SJSA1 (cell line): ENCODE data around the gene JMJD7. TPM values are rescaled to one million over a fixed set of nuclear protein-coding genes. Genes with fewer than 3 reads are reported as not detected.

Experiments
- DNase-seq, 2 experiments: peaks; one replicate each; pipeline ENCODE4 v3.0.0-alpha.2; 2015 to 2020; ENCODE audit warnings: low spot score in 2 of 2, low read depth in 1 of 2
- H3K27ac ChIP-seq: fragments of 250-450 bp; sonication (Bioruptor Pico); 2 replicates; pipeline ENCODE4 v1.5.1; 2020; ENCODE audit warnings: mild to moderate bottlenecking, moderate library complexity
- H3K27me3 ChIP-seq: fragments of 250-450 bp; sonication (Bioruptor Pico); replicated peaks from 2 replicates; pipeline ENCODE4 v1.5.1; 2020; ENCODE audit warnings: mild to moderate bottlenecking, moderate library complexity
- H3K36me3 ChIP-seq: fragments of 250-450 bp; sonication (Bioruptor Pico); 2 replicates; pipeline ENCODE4 v1.5.1; 2020; ENCODE audit warnings: mild to moderate bottlenecking
- H3K4me1 ChIP-seq: fragments of 250-450 bp; sonication (Bioruptor Pico); replicated peaks from 2 replicates; pipeline ENCODE4 v1.6.1; 2021; ENCODE audit warnings: mild to moderate bottlenecking
- H3K4me3 ChIP-seq: fragments of 250-450 bp; sonication (Bioruptor Pico); 2 replicates; pipeline ENCODE4 v1.5.1; 2020; ENCODE audit warnings: mild to moderate bottlenecking
- H3K9me3 ChIP-seq: fragments of 250-450 bp; sonication (Bioruptor Pico); replicated peaks from 2 replicates; pipeline ENCODE4 v1.5.1; 2020; ENCODE audit warnings: mild to moderate bottlenecking
- total RNA-seq: library from RNA; depleted of rRNA; stranded (reverse); fragments of >200 nt; shearing (Covaris generic); gene quantifications from 2 replicates; pipeline ENCODE4 v1.2.3, GENCODE V29; 2014

Gene JMJD7
- total RNA-seq, 1 experiment from 2014 or later, result 9.4 TPM

DNA sequence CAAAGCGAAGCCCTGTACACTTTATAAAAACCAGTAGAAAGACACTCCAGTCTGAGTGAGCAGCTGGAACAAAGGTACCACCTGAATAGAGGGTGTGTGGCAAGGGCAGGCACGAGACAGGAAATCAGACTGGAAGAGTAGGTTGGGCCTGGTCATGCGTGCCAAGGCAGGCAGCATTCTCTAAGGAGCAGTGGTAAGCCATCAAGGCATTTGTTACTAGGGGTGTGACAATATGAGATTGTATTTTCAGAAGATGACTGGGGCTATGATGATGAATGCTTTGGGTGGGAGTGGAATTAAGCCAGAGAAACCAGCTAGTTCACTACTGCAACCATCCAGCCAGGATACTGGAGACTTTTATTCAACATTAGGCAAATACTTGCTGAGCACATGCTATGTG is 5.0 kb downstream of the JMJD7 start:
- Histone ChIP-seq H3K9me3 (no peaks in the 10 kb centered on the region), H3K27ac (no peak overlapping the region), H3K4me3 (no peak overlapping the region), H3K36me3 (peaks cover 23% of the 10 kb centered on the region), H3K27me3 (no peaks in the 10 kb centered on the region), H3K4me1 (peaks cover 10% of the 10 kb centered on the region)
- DNase-seq, result no peak

DNA sequence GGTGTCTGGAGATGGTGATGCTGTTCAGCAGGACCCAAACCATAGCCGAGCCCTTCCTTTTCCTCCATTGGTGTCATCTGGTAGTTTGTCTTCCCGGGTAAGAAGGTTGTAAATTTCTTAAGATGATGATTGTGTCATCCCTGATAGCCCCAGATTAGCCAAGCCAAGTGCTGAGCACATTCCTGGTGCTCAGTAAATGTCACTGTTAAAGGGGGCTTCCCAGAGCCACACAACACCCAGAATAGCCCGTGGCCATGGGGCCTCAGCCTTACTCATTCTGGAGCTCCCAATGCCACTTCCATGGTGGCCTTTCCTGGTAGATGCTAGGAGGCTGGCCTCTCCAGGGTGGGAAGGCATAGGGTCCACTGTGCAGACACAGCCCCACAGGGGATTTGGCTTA is 6.2 kb downstream of the JMJD7 start:
- Histone ChIP-seq H3K27me3 (no peaks in the 10 kb centered on the region), H3K27ac (no peak overlapping the region)
- DNase-seq, result no peak

DNA sequence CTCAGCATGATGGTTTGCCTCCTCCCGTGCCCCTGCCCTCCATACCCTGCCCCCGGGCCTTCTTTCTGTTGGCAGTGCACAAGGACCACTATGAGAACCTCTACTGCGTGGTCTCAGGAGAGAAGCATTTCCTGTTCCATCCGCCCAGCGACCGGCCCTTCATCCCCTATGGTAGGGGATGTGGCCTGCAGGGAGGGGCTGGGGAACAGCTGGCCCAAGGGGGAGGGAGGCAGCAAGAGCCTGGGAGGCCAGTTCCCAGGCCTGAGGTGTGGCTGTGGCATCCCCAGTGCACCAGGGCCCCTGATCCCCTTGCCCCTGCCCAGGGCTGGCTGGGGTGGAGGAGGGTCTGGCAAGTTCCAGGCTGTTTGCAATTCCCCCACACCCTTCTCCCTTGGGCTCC is 8.2 kb downstream of the JMJD7 start:
- no peak overlapping the region for H3K27ac ChIP-seq
- no peaks in the 10 kb centered on the region for H3K27me3 ChIP-seq
- H3K4me3 ChIP-seq, result no peak overlapping the region
- peaks cover 10% of the 10 kb centered on the region for H3K36me3 ChIP-seq
- no peaks in the 10 kb centered on the region for H3K9me3 ChIP-seq
- H3K4me1 ChIP-seq, result no peaks in the 10 kb centered on the region
- DNase-seq, result no peak

More for the DNA sequence above, 6.2 kb downstream of the JMJD7 start:
- Histone ChIP-seq H3K9me3 (no peaks in the 10 kb centered on the region), H3K4me1 (no peaks in the 10 kb centered on the region), H3K4me3 (no peak overlapping the region), H3K36me3 (peaks cover 20% of the 10 kb centered on the region)

DNA sequence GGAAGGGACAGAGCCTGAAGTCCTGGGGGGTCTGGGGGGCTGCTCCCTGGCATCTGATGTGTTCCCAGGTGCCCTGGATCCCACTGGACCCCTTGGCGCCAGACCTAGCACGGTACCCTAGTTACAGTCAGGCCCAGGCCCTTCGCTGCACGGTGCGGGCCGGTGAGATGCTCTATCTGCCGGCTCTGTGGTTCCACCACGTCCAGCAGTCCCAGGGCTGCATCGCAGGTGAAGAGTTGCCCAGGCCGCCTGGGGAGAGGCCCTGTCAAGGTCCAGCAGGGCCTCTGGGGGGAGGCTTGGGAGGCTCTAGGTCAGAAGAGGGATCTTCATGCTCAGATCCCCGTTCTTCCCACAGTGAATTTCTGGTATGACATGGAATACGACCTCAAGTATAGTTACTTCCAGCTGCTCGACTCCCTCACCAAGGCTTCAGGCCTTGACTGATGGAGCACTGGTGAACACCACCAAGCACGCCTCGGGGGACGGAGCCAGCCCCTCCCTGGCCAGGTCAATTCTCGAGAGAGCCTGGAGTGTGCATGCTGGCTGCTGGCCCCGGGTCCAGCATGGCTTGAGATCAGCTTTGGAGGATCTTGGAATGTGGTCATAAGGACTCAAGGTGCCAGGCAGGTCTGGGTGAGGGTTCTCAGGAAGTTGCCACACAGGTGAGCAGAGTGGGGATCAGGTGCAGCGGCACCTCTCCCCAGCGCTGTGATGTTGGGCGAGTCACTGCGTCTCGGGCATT is 9.0 kb downstream of the JMJD7 start:
- no peaks in the 10 kb centered on the region for H3K27me3 ChIP-seq
- no peaks in the 10 kb centered on the region for H3K4me1 ChIP-seq
- no peak overlapping the region for H3K27ac ChIP-seq
- peaks cover 9% of the 10 kb centered on the region for H3K36me3 ChIP-seq
- no peak for DNase-seq
- H3K4me3 ChIP-seq, result no peak overlapping the region
- H3K9me3 ChIP-seq, result no peaks in the 10 kb centered on the region

DNA sequence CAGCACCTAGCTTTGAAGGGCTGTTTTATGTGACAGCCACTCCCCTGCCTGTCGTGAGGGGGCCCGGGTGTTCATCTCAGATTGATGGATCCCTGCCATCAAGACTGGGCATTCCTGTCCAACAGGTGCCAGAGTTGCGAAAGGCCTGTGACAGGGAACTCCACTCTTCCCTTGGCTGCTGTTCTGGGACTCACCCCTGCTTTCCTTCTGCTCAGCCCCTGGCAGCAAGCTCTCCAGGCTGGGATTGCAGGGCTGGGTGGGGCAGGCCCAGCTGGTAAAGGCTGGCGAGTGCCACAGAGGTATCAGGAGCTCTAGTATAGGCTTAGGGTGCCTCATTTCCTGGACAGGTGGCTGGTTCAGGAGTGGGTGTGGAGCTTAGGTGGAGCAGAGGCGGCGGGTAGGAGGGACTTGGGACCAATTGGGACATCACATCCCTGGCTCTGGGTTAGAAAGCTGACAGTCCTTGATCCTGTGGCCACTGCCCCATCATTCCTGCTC is 10.6 kb downstream of the JMJD7 start, which contains the start of gene PLA2G4B:
TSS of gene PLA2G4B (plus strand) at position 448 of the 498 bp plus-strand sequence. CDS start 67 bp downstream, outside the sequence.
- H3K36me3 ChIP-seq, result peaks cover 3% of the 10 kb centered on the region
- H3K4me1 ChIP-seq, result no peaks in the 10 kb centered on the region
- DNase-seq, result no peak
- no peak within 1 kb of the TSS for H3K4me3 ChIP-seq
- H3K27ac ChIP-seq, result no peak within 1 kb of the TSS
- H3K27me3 ChIP-seq, result no peaks in the 10 kb centered on the region
- H3K9me3 ChIP-seq, result no peaks in the 10 kb centered on the region

DNA sequence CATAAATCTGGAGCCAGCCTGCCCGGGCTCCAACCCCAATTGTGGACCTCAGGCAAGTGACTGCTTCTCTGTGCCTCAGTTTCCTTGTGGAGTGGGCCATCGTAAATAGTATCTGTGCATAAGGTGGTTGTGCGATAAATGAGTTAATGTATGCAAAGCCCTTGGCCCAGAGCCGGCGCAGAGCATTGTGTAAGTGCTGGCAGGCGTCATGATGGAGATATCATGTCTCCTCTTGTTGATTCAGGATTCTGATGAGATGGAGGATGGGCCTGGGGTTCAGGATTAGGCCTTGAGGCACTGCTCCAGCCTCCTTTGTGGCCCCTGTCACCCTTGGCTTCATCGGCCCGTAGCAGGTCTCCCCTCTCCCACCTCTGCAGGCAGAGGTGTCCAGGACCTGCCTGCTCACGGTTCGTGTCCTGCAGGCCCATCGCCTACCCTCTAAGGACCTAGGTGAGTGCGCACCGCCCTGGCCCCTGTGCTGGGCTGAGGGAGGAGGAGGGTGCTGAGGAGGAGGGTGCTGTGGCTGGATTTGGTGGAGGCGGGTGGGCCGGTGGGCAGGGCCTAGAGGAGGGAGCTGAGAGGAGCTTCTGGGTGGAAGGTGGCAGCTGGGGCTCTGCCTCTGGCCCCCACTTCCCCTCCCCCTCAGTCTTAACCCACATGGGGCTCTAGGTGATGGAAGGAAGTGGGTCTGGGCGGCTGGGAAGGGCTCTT is 12.0 kb downstream of the JMJD7 start:
- Histone ChIP-seq H3K27me3 (no peaks in the 10 kb centered on the region), H3K4me1 (no peaks in the 10 kb centered on the region), H3K27ac (no peak overlapping the region), H3K4me3 (no peak overlapping the region), H3K36me3 (peaks cover 3% of the 10 kb centered on the region), H3K9me3 (no peaks in the 10 kb centered on the region)
- no peak for DNase-seq

DNA sequence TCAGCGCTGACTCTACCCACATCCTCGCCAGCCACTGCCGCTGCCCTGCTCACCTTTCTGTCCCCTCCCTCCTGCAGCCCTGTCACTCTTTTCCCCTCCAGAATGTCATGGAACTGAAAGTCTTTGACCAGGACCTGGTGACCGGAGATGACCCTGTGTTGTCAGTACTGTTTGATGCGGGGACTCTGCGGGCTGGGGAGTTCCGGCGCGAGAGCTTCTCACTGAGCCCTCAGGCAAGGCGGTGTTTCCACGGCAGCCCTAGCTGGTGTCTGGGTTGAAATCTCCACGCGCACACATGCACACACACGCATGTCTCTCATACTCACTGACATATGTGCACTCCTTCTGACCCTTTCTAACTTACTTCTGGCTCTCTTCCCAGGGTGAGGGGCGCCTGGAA is 12.8 kb downstream of the JMJD7 start:
- H3K36me3 ChIP-seq, result peaks cover 3% of the 10 kb centered on the region
- H3K4me1 ChIP-seq, result no peaks in the 10 kb centered on the region
- H3K9me3 ChIP-seq, result no peaks in the 10 kb centered on the region
- no peaks in the 10 kb centered on the region for H3K27me3 ChIP-seq
- H3K27ac ChIP-seq, result no peak overlapping the region
- DNase-seq, result no peak
- no peak overlapping the region for H3K4me3 ChIP-seq

DNA sequence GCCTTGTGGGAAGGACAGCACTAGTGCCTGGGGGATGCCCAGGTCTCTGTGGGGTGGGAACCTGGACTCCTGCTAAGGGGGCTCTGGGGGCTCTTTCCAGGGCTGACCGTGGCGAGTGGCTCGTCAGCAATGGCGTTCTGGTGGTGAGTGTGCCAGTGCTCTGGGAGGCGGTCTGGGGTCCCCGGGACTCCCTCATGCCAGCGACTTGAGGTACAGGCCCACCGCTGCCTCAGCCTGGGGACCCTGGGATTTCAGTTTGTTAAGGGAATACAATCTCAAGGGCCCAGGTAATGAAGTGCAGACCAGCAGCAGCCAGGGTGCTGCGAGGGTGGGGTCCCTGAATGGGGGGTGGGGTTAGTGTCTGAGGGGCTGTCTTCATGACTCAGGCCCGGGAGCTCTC is 13.2 kb downstream of the JMJD7 start:
- H3K9me3 ChIP-seq, result no peaks in the 10 kb centered on the region
- H3K27ac ChIP-seq, result no peak overlapping the region
- no peak overlapping the region for H3K4me3 ChIP-seq

DNA sequence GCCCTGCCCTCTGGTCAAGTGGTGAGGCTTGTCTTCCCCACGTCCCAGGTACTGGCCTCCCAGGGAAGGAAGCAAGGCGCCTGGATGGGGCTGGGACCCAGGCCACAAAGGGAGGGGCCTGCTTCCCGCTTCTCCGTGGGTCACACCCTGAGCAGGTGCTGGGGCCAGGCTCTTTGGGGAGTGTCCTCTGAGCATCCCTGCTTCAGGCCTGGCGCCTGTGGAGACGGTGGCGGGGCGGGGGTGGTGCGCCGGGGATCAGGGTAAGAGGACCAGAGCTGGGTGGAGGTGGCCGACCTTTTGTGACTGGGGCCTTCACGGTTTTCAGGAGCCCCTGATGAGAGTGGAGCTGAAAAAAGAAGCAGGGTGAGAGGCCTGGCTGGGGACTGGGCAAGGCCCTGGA is 14.3 kb downstream of the JMJD7 start:
- H3K4me1 ChIP-seq, result no peaks in the 10 kb centered on the region
- no peak overlapping the region for H3K4me3 ChIP-seq
- no peaks in the 10 kb centered on the region for H3K27me3 ChIP-seq
- no peak overlapping the region for H3K27ac ChIP-seq
- no peaks in the 10 kb centered on the region; the same call in 1 of the 2 replicates for H3K36me3 ChIP-seq
- no peak for DNase-seq
- H3K9me3 ChIP-seq, result no peaks in the 10 kb centered on the region

More for the DNA sequence above, 13.2 kb downstream of the JMJD7 start:
- no peaks in the 10 kb centered on the region for H3K27me3 ChIP-seq
- no peak for DNase-seq
- H3K4me1 ChIP-seq, result no peaks in the 10 kb centered on the region
- H3K36me3 ChIP-seq, result peaks cover 3% of the 10 kb centered on the region

DNA sequence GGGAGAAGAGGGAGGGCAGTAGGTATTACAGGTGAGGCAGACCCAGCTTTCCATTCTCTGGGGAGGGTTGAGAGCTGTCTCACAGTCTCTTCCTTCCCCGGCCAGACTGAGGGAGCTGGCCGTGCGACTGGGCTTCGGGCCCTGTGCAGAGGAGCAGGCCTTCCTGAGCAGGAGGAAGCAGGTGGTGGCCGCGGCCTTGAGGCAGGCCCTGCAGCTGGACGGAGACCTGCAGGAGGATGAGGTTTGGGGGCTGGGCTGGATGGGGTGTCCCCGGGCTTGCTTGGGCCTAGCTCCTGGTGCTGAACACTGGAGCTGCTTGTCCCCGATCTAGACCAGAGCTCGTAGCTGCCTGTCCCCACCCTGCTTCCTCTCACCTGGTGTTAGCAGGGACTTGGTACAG is 15.7 kb downstream of the JMJD7 start:
- H3K27me3 ChIP-seq, result no peaks in the 10 kb centered on the region
- no peak for DNase-seq
- H3K4me1 ChIP-seq, result no peaks in the 10 kb centered on the region
- no peak overlapping the region for H3K27ac ChIP-seq
- no peak overlapping the region for H3K4me3 ChIP-seq
- H3K36me3 ChIP-seq, result peaks cover 8% of the 10 kb centered on the region; the same call in 1 of the 2 replicates
- H3K9me3 ChIP-seq, result no peaks in the 10 kb centered on the region

DNA sequence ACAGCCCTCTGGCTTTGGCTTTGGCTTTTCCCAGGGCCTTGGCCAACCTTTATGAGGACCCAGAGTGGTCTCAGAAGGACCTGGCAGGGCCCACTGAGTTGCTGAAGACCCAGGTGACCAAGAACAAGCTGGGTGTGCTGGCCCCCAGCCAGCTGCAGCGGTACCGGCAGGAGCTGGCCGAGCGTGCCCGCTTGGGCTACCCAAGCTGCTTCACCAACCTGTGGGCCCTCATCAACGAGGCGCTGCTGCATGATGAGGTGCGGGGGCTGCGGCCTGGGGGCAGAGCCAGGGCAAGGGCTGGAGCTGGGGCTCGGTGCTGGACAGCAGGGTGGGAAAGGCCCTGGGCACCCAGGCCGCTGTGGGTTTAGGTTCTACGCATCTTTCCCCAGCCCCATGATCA is 16.9 kb downstream of the JMJD7 start:
- no peaks in the 10 kb centered on the region for H3K4me1 ChIP-seq
- no peak overlapping the region for H3K4me3 ChIP-seq
- H3K27me3 ChIP-seq, result no peaks in the 10 kb centered on the region
- H3K36me3 ChIP-seq, result peaks cover 8% of the 10 kb centered on the region; the same call in 1 of the 2 replicates
- DNase-seq, result no peak
- H3K27ac ChIP-seq, result no peak overlapping the region
- no peaks in the 10 kb centered on the region for H3K9me3 ChIP-seq

DNA sequence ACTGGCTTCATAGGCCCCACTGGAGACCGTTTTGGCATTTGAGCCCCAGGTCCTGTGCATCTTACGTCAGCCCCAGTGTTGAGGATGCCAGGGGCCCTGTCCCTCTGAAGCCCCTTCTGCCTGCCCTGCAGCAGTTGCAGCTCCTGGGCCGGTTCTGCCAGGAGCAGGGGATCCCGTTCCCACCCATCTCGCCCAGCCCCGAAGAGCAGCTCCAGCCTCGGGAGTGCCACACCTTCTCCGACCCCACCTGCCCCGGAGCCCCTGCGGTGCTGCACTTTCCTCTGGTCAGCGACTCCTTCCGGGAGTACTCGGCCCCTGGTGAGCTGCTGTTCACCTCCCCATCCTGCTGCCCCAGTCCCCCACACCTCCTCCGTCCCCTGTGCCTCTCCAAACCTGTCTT is 19.3 kb downstream of the JMJD7 start:
- Histone ChIP-seq H3K27ac (no peak overlapping the region), H3K27me3 (no peaks in the 10 kb centered on the region), H3K36me3 (peaks cover 8% of the 10 kb centered on the region; the same call in 1 of the 2 replicates), H3K4me1 (no peaks in the 10 kb centered on the region), H3K4me3 (no peak overlapping the region), H3K9me3 (no peaks in the 10 kb centered on the region)
- DNase-seq, result no peak

DNA sequence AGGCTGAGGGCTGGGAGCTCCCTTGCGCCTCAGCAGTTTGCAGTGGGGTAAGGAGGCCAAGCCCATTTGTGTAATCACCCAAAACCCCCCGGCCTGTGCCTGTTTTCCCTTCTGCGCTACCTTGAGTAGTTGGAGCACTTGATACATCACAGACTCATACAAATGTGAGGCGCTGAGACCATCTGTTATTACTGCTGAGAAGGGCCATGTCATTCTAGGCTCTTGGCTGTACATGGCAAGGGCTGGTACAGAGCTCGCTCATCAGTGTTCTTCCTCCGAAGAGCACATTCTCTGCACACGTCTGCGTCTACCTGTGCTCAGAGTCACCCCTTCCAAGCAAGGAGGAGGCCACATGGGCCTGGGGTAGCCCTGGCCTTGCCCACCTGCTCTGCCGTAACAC is 20.1 kb downstream of the JMJD7 start:
- peaks cover 8% of the 10 kb centered on the region; the same call in 1 of the 2 replicates for H3K36me3 ChIP-seq
- no peaks in the 10 kb centered on the region for H3K27me3 ChIP-seq
- H3K4me3 ChIP-seq, result no peak overlapping the region
- no peaks in the 10 kb centered on the region for H3K9me3 ChIP-seq
- H3K27ac ChIP-seq, result no peak overlapping the region
- no peak for DNase-seq
- no peaks in the 10 kb centered on the region for H3K4me1 ChIP-seq

DNA sequence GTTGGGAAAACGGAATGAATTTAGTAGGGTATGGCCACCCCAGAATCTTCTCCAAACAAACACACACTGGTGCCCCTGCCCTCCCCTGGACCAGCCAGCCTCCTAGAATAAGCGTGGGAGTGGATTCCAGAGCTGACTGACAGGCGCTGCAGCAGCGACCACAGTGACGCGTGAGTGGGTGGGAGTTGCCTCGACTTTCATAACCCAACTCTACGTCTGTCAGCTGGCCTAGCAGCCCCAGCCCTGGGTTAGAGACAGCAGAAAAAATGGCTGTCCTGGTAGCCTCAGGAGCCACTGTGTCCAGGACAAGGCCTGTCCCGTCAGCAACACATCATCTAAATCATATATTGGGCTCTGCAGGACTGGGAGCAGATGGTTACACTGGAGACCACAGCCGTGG is 20.7 kb downstream of the JMJD7 start:
- Histone ChIP-seq H3K4me3 (no peak overlapping the region), H3K27me3 (no peaks in the 10 kb centered on the region), H3K4me1 (no peaks in the 10 kb centered on the region), H3K27ac (no peak overlapping the region), H3K36me3 (peaks cover 8% of the 10 kb centered on the region; the same call in 1 of the 2 replicates), H3K9me3 (no peaks in the 10 kb centered on the region)
- DNase-seq, result no peak
